ENCODE data around the gene EPB41L1. TPM values are rescaled to one million over a fixed set of nuclear protein-coding genes. Genes with fewer than 3 reads are reported as not detected.

The EPB41L1 gene
- total RNA-seq, 2 experiments from 2014 or later = 1.0 to 2.2 TPM

DNA sequence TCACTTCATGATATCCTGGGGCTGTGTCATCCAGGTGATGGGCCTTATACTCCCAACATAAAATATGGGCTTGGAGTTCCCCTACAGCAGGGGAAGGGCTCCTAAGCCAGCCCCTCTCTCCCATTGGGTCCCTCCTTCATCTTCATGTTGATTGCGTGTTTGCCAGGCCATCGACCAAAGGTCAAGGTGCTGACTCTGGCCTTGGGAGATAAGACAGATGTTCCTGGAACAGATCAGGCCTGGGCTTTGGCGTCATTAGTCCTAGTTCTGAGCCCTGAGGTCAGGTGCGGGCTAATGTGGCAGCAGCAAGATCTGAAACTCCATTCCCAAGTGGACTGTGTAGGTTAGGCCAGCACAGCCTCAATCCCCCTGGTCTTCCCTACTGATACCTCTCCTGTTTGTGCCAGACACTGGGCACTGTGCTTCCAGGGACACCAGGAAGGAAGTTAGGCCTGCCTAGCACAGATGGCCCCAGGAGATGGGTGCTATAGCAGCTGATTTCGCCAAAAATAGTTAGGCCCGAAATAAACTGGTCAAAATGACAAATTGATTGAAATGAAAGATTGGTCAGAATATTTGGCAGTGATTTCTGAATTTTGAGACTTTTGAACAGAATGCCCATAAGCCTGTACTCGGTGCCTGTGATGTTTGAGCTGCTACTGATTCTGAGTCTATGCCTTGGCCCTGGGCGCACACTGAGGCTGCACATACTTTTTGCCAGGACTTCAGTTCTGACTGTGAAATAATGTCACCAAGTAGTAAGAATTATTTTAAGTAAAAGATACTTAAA lies 28.8 kb downstream of the EPB41L1 start:
- intact Hi-C loops (cut with micrococcal nuclease) = no loop called here
- DNase-seq = no peak

DNA sequence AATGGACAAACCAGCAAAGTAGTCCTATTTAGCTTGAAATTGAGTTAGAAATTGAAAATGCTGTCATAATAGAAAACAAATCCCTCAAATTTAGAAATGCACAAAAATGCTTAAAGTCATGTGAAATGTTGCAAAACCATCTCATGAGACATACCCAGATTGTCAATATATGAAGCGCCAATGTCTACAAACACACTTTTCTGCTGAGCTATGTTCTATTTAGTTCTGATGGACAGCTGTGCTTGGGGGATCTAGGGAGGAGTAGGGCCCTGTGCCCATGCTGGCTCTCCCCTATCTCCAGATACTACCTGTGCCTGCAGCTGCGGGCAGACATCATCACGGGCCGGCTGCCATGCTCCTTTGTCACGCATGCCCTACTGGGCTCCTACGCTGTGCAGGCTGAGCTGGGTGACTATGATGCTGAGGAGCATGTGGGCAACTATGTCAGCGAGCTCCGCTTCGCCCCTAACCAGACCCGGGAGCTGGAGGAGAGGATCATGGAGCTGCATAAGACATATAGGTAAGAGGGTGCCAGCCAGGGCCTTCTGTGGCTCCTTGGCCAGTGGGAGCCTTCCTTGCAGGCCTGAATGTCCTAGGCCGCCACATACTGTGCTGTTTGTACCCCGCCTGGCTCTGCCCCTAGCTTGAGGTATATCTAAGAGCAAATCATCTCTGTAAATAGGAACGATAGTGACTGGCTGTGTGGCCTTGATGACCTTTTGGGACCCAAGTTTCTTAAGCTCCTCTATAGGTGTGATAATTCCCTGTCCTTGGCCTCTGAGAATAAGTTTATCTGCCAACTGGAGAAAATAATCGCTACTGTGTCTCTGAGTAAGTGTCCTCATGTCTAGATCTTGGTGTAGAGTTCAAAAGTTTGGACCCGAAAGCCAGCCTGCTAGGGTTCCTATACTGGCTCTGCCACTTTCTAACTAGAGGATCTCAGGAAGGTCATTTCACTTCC lies 30.6 kb downstream of the EPB41L1 start:
- Mint-ChIP-seq H3K9me3 (no peaks in the 10 kb centered on the region), H3K27ac (no peak overlapping the region), H3K27me3 (no peaks in the 10 kb centered on the region), H3K4me3 (no peak overlapping the region), H3K36me3 (ENCODE audit: low read depth) (no peaks in the 10 kb centered on the region), H3K4me1 (ENCODE audit: low read depth) (no peaks in the 10 kb centered on the region)
- DNase-seq = no peak
- ATAC-seq = no peak
- ChIA-PET CTCF (interaction anchor here (0.6 to 4.2 kb wide), 6 partner anchors 14 to 215 kb away, joined by 3 to 21 read pairs (median 6); no protein-coding TSS in a partner anchor), POLR2A (interaction anchor here (0.6 to 1.1 kb wide), 2 partner anchors 29 to 1939 kb away, joined by 3 read pairs; no protein-coding TSS in a partner anchor)
- intact Hi-C loops (cut with micrococcal nuclease) = no loop called here
- TF ChIP-seq, protein P1, sequence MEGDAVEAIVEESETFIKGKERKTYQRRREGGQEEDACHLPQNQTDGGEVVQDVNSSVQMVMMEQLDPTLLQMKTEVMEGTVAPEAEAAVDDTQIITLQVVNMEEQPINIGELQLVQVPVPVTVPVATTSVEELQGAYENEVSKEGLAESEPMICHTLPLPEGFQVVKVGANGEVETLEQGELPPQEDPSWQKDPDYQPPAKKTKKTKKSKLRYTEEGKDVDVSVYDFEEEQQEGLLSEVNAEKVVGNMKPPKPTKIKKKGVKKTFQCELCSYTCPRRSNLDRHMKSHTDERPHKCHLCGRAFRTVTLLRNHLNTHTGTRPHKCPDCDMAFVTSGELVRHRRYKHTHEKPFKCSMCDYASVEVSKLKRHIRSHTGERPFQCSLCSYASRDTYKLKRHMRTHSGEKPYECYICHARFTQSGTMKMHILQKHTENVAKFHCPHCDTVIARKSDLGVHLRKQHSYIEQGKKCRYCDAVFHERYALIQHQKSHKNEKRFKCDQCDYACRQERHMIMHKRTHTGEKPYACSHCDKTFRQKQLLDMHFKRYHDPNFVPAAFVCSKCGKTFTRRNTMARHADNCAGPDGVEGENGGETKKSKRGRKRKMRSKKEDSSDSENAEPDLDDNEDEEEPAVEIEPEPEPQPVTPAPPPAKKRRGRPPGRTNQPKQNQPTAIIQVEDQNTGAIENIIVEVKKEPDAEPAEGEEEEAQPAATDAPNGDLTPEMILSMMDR (IDR thresholded peaks at IDR 0.05) = no peak

More for the DNA sequence above, 28.8 kb downstream of the EPB41L1 start:
- Mint-ChIP-seq H3K36me3 (ENCODE audit: low read depth) (no peaks in the 10 kb centered on the region), H3K9me3 (no peaks in the 10 kb centered on the region), H3K27me3 (no peaks in the 10 kb centered on the region), H3K4me1 (ENCODE audit: low read depth) (no peaks in the 10 kb centered on the region), H3K27ac (no peak overlapping the region), H3K4me3 (no peak overlapping the region)
- TF ChIP-seq, protein P1 (IDR thresholded peaks at IDR 0.05) = no peak
- ChIA-PET POLR2A (no interaction called here), CTCF (interaction anchor here (1.9 kb wide), 1 partner anchor 16 kb away, joined by 10 read pairs; no protein-coding TSS in a partner anchor)
- no peak for ATAC-seq

DNA sequence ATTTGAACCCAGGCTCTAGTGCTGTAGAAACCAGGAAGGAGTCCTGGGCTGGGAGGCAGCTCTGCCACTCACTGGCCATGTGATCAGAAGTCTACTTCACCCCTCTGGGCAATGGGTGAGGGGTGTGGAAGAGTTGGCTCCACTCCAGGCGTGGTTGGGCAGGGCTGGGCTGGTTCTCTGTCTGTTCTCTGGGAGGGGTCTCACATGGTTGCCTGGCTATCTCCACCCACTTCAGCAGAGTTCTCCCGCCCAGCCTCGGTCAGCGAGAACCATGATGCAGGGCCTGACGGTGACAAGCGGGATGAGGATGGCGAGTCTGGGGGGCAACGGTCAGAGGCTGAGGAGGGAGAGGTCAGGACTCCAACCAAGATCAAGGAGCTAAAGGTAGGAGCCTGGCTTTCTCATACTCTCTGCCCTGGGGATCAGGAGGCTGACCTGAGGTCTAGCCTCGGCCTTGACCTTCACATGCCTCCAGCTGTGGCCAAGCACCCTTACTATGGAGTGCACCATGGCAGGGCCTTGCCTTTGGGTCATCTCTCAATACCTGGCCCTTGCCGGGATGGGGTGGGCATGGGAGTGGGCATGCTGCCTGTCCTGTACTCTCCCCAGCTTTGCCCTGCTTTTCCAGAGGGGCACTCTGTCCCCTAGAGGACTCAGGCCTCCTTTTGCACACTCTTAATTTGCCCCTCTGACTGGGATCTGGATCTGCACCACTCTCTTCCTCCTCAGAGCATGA lies 39.6 kb downstream of the EPB41L1 start:
- no peaks in the 10 kb centered on the region for H3K9me3 Mint-ChIP-seq
- POLR2A ChIA-PET = no interaction called here
- ATAC-seq (no peak), DNase-seq (no peak)
- no peaks in the 10 kb centered on the region for H3K4me1 Mint-ChIP-seq (ENCODE audit: low read depth)
- TF ChIP-seq, protein P1 (IDR thresholded peaks at IDR 0.05) = no peak
- no peak overlapping the region for H3K4me3 Mint-ChIP-seq
- no peaks in the 10 kb centered on the region for H3K27me3 Mint-ChIP-seq
- H3K36me3 Mint-ChIP-seq (ENCODE audit: low read depth) = no peaks in the 10 kb centered on the region
- intact Hi-C loops (cut with micrococcal nuclease) = no loop called here
- CTCF ChIA-PET = interaction anchor here (2.8 to 3.5 kb wide), 3 partner anchors 8 to 201 kb away, joined by 12 to 20 read pairs (median 16); no protein-coding TSS in a partner anchor
- no peak overlapping the region for H3K27ac Mint-ChIP-seq

DNA sequence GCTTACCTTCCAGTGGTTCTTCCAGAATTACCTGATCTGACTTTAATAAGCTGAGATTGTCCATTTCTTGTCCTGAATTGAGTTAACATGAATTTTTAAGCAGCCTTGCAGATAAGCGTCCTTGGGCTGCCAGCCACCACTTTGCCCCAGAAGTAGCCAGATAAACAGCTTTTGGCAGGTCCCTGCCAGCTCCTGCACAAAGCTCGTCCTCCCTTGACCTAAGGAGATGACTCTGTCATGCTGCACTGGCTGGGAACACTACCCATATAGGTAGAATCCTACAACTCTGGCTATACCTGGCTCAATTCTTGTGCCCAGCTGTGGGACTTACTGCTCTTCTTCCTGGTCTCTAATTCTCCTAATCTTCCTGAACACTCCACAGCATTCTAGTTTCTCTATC lies 42.1 kb downstream of the EPB41L1 start:
- ChIA-PET CTCF (interaction anchor here (1.4 to 9.2 kb wide), 3 partner anchors 39 to 205 kb away, joined by 4 to 73 read pairs (median 16); no protein-coding TSS in a partner anchor), POLR2A (no interaction called here)
- no peak overlapping the region for H3K27ac Mint-ChIP-seq

More for the DNA sequence above, 42.1 kb downstream of the EPB41L1 start:
- TF ChIP-seq, protein P1 (IDR thresholded peaks at IDR 0.05) = no peak
- intact Hi-C loops (cut with micrococcal nuclease) = no loop called here
- no peak for ATAC-seq
- Mint-ChIP-seq H3K4me1 (ENCODE audit: low read depth) (no peaks in the 10 kb centered on the region), H3K36me3 (ENCODE audit: low read depth) (no peaks in the 10 kb centered on the region), H3K4me3 (no peak overlapping the region), H3K27me3 (no peaks in the 10 kb centered on the region), H3K9me3 (no peaks in the 10 kb centered on the region)
- DNase-seq = no peak
